PFSK-1 (cell line): ENCODE results near the gene KSR1.

Experiments used
- POLR2AphosphoS5 ChIP-seq: IDR thresholded peaks from 2 replicates; pipeline ENCODE4 v1.6.1; 2012; ENCODE audit warnings: low read depth, mild to moderate bottlenecking, control low read depth, low read length, moderate library complexity
- SIN3A ChIP-seq: IDR thresholded peaks from 2 replicates; pipeline ENCODE4 v1.6.1; 2012; ENCODE audit warnings: mild to moderate bottlenecking, low read length, moderate library complexity, borderline replicate concordance; ENCODE audit not compliant: insufficient read depth
- TAF1 ChIP-seq: IDR thresholded peaks from 2 replicates; pipeline ENCODE4 v1.6.1; 2012; ENCODE audit warnings: low read length, control low read depth, borderline replicate concordance; ENCODE audit not compliant: insufficient read depth
- TF ChIP-seq, protein P1 (sequence below), 2 experiments: IDR thresholded peaks; 2 replicates each; pipeline versions ENCODE4 v1.6.1 to v1.8.0; 2011 to 2012; ENCODE audit warnings: low read depth in 2 of 2, low read length in 2 of 2, control low read depth in 1 of 2, inconsistent platforms in 1 of 2, mild to moderate bottlenecking in 1 of 2, moderate library complexity in 1 of 2; ENCODE audit not compliant: insufficient read depth in 1 of 2

DNA sequence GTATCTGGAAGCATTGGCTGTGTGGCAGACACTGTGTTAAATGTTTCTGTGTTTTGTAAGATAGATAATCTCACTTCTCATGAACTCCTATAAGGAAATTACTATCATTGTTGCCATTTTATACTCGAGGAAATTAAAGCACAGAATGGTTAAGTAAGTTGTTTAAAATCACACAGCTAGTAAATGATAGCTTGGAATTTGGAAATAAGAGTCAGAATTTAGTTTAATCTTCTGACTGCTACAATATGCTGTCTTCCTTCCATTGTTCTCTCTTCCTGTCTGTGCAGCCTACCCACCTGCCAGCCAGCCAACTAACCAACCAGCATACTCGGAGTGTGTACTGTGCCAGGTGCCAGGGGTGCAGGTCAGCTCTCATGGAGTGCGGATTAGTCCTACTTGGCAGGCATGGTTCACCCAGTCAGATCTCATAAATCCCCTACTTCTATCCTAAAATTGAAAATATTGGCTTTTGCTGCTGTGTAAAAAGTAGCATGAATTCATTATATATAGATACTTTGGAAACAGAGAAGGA is 94.8 kb downstream of the KSR1 start:
- TF ChIP-seq POLR2AphosphoS5 (no peak), SIN3A (no peak), TAF1 (no peak)
- TF ChIP-seq, protein P1, sequence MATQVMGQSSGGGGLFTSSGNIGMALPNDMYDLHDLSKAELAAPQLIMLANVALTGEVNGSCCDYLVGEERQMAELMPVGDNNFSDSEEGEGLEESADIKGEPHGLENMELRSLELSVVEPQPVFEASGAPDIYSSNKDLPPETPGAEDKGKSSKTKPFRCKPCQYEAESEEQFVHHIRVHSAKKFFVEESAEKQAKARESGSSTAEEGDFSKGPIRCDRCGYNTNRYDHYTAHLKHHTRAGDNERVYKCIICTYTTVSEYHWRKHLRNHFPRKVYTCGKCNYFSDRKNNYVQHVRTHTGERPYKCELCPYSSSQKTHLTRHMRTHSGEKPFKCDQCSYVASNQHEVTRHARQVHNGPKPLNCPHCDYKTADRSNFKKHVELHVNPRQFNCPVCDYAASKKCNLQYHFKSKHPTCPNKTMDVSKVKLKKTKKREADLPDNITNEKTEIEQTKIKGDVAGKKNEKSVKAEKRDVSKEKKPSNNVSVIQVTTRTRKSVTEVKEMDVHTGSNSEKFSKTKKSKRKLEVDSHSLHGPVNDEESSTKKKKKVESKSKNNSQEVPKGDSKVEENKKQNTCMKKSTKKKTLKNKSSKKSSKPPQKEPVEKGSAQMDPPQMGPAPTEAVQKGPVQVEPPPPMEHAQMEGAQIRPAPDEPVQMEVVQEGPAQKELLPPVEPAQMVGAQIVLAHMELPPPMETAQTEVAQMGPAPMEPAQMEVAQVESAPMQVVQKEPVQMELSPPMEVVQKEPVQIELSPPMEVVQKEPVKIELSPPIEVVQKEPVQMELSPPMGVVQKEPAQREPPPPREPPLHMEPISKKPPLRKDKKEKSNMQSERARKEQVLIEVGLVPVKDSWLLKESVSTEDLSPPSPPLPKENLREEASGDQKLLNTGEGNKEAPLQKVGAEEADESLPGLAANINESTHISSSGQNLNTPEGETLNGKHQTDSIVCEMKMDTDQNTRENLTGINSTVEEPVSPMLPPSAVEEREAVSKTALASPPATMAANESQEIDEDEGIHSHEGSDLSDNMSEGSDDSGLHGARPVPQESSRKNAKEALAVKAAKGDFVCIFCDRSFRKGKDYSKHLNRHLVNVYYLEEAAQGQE (IDR thresholded peaks at IDR 0.05; ENCODE audit: insufficient read depth in 1 of 2, low read depth in 2 of 2, low read length in 2 of 2), result no peak
